Skeletal muscle satellite cell (primary cell): ENCODE data around the gene PEX14.

Experiments used
- H3K27me3 ChIP-seq: 2 replicates; pipeline ENCODE4 v1.7.0; 2013; ENCODE audit warnings: low read length; ENCODE audit not compliant: control insufficient read depth, insufficient read depth
- H3K36me3 ChIP-seq: 2 replicates; pipeline ENCODE4 v1.7.0; 2013; ENCODE audit warnings: mild to moderate bottlenecking, control low read depth, low read length; ENCODE audit not compliant: insufficient read depth
- H3K4me1 ChIP-seq: 2 replicates; pipeline ENCODE4 v1.7.0; 2013; ENCODE audit warnings: low read length; ENCODE audit not compliant: control insufficient read depth, insufficient read depth
- H3K4me2 ChIP-seq: 2 replicates; pipeline ENCODE4 v1.7.0; 2013; ENCODE audit warnings: mild to moderate bottlenecking, low read length
- H3K4me3 ChIP-seq: 2 replicates; pipeline ENCODE4 v1.7.0; 2013; ENCODE audit warnings: low read length
- H3K9ac ChIP-seq: 2 replicates; pipeline ENCODE4 v1.7.0; 2013; ENCODE audit warnings: mild to moderate bottlenecking, low read depth, low read length, moderate library complexity
- H3K9me3 ChIP-seq: replicated peaks from 2 replicates; pipeline ENCODE4 v1.7.0; 2013; ENCODE audit warnings: mild to moderate bottlenecking, control low read depth, low read length

Gene PEX14

DNA sequence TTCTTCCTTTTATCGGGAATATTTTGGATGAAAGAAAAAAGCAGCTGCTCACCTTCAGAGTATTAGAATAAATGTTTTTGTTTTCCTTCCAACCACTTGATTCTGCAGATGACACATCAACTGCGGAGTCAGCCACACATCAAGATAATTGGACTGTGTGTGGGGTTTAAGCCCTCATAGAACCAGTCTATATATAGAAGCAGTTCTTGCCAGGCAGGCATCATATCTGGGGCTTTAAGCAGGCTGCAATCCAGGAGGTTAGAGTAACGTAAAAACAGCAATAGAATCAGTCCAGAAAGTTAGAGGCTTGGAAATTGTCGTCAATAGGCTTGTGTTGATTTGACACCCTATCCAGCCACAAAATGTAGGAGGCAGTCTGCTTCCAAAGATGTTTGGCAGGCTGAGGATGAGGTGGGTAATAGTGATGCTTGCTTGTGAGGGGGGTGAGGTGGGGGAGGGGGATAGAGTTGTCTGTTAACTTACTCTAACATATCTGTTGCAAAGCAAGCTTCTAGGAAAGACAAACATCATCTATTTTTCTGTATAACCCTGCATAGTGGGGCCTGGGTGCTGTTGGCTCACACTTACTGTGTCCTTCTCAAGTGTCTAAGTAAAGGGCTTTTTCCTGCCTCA is 64.8 kb downstream of the PEX14 start:
- H3K9ac ChIP-seq, result no peak overlapping the region
- peaks cover 13% of the 10 kb centered on the region for H3K36me3 ChIP-seq
- H3K27me3 ChIP-seq, result no peaks in the 10 kb centered on the region
- H3K4me1 ChIP-seq, result peaks cover 6% of the 10 kb centered on the region
- H3K4me3 ChIP-seq, result no peak overlapping the region
- H3K9me3 ChIP-seq, result no peaks in the 10 kb centered on the region
- H3K4me2 ChIP-seq, result no peak overlapping the region

DNA sequence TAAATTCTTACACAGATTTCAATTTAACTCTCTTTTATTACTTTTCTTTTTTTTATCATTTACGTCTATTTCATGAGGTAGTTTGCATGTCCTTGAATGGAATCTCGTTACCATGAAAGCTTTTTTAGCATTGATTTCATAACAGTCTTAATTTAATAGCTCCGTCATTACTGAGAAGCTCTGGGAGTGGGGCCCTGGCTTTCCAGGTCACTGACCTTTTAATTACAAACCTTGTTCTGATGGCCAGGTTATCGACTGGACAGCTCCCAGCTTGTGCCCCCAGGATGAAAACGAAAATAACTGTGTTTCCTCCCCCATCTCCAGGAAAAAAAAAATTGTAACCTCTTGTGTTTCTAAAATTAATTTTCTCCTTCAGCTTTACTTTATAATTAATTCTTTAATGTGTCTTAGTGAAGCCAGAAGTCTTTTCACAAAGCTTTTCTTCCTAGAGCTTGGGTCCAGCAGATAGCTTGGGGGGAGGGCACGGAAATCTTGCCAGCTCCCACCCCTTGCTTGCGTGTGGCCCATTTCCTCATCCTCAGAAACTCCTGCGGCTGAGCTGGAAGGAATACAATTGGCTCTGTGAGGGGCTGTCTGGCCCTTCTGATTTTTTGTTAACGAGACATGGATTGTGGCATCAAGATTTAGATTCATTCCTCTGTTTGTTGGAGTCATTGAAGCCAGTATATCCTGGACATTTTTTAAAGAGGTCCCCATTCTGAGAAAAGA is 65.7 kb downstream of the PEX14 start:
- Histone ChIP-seq H3K4me1 (peaks cover 6% of the 10 kb centered on the region), H3K27me3 (no peaks in the 10 kb centered on the region), H3K4me2 (no peak overlapping the region), H3K36me3 (peaks cover 13% of the 10 kb centered on the region), H3K9ac (no peak overlapping the region), H3K4me3 (no peak overlapping the region), H3K9me3 (no peaks in the 10 kb centered on the region)

DNA sequence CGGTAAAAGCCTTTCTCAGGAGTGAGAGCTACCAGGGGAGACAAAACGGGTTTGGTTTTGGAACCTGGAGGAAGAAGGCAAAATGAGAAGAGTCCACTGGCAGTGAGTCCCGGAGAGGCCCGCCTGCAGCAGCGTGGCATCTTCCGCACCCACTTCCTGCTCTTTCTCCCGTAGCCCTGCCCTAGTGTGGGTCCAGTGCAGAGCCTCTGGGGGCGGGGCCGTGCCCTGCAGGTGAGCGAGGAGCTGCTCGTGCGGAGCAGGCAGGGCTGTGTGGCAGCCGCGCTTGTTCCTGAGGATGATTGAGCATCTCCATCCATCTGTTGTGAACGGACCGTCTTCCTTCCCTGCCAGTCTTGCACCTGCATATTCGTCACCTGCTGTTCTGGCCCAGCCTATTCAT is 66.5 kb downstream of the PEX14 start:
- no peak overlapping the region for H3K4me2 ChIP-seq
- no peak overlapping the region for H3K9ac ChIP-seq
- H3K4me3 ChIP-seq, result no peak overlapping the region
- no peaks in the 10 kb centered on the region for H3K9me3 ChIP-seq
- no peaks in the 10 kb centered on the region for H3K27me3 ChIP-seq
- H3K36me3 ChIP-seq, result peaks cover 13% of the 10 kb centered on the region
- peaks cover 6% of the 10 kb centered on the region for H3K4me1 ChIP-seq

DNA sequence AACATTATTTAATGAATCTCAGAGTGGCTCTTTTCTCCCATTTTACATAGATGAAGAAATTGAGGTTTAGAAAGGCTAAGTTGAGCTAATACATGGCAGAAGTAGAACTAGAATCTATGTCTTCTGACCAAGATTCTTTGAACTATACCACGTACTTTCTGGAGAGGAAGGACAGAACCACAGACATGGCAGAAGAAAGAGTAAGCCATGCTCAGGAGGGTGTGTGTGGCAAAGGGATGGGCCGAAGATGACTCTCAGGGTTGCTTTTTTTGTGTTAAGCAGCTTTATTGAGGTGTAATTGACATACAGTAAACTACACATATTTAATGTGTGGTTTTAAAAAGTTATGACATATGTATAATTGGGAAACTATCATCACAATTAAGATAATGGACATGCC is 69.5 kb downstream of the PEX14 start:
- Histone ChIP-seq H3K4me3 (no peak overlapping the region), H3K36me3 (peaks cover 7% of the 10 kb centered on the region)

DNA sequence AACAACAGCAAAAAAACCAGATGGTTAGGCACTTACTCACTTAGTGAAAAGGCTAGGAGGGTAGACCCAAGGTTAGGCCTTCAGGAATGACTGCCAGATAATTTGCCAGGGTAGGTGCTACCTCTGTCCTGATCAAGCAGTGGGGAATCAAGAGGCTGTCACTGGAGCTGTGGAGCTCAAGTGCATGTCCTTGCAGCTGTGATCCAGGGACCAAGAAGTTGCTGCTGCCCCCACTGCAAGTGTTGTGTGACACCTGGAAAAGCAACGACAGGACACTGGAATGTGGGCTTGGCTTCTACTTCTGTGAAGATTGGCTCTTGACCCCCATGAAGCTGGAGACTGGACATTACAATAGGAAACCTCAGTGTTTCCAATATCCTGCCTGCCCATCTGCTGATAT is 72.1 kb downstream of the PEX14 start:
- no peak overlapping the region for H3K9ac ChIP-seq
- no peaks in the 10 kb centered on the region for H3K4me1 ChIP-seq
- H3K4me2 ChIP-seq, result no peak overlapping the region
- H3K9me3 ChIP-seq, result no peaks in the 10 kb centered on the region
- no peaks in the 10 kb centered on the region for H3K27me3 ChIP-seq
- H3K36me3 ChIP-seq, result peaks cover 4% of the 10 kb centered on the region
- no peak overlapping the region for H3K4me3 ChIP-seq

More for the DNA sequence above, 69.5 kb downstream of the PEX14 start:
- no peak overlapping the region for H3K9ac ChIP-seq
- H3K4me1 ChIP-seq, result peaks cover 6% of the 10 kb centered on the region
- no peak overlapping the region for H3K4me2 ChIP-seq
- H3K9me3 ChIP-seq, result no peaks in the 10 kb centered on the region
- no peaks in the 10 kb centered on the region for H3K27me3 ChIP-seq

DNA sequence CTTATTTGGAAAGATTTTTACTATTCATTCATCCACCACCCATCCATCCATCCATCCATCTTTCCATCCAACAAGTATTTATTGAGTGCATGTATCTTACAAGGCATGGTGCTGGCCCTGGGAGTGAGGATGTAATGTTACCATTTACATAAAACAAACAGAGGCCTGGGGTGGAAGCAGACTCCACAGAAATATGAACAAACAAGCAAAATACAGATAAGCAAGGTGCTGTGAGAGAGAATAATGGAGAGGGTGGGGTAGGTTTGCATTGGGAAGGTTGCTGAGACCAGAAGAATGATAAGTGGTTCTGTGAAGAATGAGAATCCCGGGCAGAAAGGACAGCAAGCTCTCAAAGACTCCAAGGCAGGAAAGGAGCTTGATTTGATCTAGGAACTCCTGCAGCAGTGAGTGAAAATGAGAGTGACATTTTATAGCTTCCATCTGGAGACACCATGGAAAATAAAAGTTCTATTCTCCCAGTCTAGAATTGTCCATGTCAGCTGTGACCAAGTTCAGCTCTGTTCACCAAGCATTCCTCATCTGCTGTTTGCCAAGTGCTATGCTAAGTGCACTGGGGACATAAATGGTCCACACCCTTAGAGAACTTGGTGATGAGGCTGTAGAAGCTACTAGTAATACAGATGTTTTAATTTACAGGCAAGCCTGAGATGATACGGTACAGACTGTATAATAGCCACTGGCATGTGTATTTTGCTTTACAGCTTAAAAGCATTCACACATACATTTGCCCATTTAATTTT is 75.3 kb downstream of the PEX14 start:
- H3K9ac ChIP-seq, result no peak overlapping the region

DNA sequence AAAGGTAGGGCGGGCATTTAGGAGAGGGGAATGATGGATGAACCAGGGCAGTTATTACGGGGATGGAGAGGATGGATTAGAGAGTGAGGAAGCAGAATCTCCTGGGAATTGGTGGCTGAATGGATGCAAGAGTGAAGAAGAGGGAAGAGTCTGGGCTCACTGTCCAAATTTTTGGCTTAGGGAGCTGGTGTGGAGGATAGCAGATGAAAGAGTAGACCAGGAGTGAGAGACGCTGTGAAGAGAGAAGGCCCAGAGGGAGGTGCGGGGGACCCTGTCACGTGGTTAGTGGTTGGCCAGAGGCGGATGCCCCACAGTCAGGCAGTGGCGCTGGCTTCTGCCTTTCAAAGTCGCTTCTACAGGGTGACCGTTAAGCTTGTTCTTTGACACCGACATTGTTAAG is 78.4 kb downstream of the PEX14 start:
- Histone ChIP-seq H3K27me3 (no peaks in the 10 kb centered on the region), H3K9me3 (no peaks in the 10 kb centered on the region), H3K4me2 (no peak overlapping the region), H3K9ac (no peak overlapping the region), H3K4me1 (peaks cover 12% of the 10 kb centered on the region), H3K36me3 (no peaks in the 10 kb centered on the region), H3K4me3 (no peak overlapping the region)

More for the DNA sequence above, 75.3 kb downstream of the PEX14 start:
- Histone ChIP-seq H3K4me2 (no peak overlapping the region), H3K27me3 (no peaks in the 10 kb centered on the region), H3K4me3 (no peak overlapping the region), H3K36me3 (no peaks in the 10 kb centered on the region), H3K9me3 (no peaks in the 10 kb centered on the region), H3K4me1 (no peaks in the 10 kb centered on the region)

DNA sequence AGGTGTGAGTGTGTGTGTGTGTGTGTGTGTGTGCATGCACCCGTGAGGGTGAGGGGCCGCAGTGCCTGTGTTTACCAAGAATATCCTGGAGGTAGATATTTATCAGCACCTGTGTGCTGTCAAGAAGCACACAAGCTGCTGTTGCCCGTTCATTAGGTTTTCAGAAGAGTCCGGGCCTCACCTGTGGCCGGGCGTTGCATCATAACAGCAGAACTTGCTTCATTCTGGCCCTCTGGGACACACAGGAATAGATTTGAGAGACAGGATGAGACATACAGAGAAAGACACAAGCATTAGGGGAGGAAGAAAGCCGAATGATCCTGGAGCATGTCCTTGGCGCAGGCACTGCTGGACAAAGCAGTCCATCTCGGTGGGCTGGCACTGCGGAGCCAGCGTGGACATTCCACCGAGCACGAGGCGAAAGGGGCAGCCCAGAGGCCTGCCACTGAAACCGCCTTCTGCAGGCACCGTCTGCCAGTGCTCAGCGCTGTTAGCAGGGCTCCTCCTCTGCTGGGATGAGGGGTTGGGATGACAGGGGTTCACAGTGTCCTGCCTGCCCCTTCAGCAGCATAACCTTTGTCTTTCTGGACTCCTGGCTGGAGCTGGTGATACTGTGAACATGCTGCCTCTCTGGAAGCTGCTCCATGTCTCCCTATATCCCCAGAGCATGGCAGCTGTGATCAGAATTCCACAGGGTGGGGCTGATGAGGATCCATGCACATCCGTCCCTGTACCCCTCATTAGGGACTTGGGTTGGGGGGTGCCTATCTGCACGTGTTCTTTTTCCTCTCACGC is 81.1 kb downstream of the PEX14 start:
- Histone ChIP-seq H3K36me3 (no peaks in the 10 kb centered on the region), H3K27me3 (no peaks in the 10 kb centered on the region), H3K9me3 (no peaks in the 10 kb centered on the region), H3K4me1 (peaks cover 12% of the 10 kb centered on the region), H3K4me3 (no peak overlapping the region), H3K4me2 (peak overlapping the region; percentile 37), H3K9ac (no peak overlapping the region)

DNA sequence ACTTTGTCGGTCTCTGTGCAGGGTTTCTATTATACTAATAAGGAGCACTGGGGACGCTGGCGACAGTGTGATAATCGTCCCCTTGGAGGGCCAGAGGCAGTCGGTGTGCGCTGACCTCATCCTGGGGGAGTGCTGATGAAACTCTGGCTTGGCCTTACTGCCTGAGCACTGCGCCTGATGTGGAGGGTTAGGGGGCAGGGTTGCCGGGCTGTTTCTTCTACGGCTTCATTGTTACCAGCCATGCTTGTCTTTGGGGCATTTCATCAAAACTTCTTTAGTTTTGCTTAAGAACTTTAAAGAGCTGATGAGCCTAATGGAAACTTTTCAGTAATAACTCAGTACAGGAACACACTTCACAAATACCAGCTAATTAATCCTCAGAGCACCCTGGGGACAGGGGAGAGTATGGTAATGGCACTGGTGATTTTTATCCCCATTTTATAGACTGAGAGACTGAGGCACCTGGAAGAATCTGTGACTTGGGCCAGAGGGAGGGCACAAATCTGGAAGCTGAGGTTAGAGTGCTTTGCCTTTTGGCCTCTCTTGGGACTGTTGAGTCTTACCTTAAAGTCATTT is 81.8 kb downstream of the PEX14 start:
- peaks cover 17% of the 10 kb centered on the region for H3K4me1 ChIP-seq

DNA sequence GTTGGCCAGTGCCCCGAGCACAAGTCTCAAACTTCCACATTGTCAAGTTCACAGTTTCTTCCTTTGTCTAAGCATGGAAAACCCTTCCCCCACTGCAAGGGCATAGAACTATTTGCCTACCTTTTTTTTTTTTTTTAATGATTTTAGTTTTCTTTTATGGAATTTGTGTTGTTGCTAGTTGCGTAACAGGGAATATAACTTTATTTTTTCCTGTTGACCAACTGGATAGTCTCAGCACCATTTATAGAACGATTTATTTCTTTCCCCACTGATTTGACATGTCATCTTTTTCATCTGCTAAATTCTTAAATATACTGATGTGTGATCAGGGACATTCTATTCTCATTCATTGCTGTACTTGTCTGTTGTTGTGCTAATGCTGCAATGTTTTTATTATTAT is 83.0 kb downstream of the PEX14 start:
- H3K27me3 ChIP-seq, result no peaks in the 10 kb centered on the region
- H3K4me3 ChIP-seq, result no peak overlapping the region
- no peak overlapping the region for H3K4me2 ChIP-seq
- H3K9ac ChIP-seq, result no peak overlapping the region
- H3K4me1 ChIP-seq, result peaks cover 17% of the 10 kb centered on the region
- no peaks in the 10 kb centered on the region for H3K9me3 ChIP-seq
- no peaks in the 10 kb centered on the region for H3K36me3 ChIP-seq

More for the DNA sequence above, 81.8 kb downstream of the PEX14 start:
- no peak overlapping the region for H3K9ac ChIP-seq
- no peaks in the 10 kb centered on the region for H3K27me3 ChIP-seq
- H3K36me3 ChIP-seq, result no peaks in the 10 kb centered on the region
- no peaks in the 10 kb centered on the region for H3K9me3 ChIP-seq
- peak overlapping the region; percentile 37 for H3K4me2 ChIP-seq
- H3K4me3 ChIP-seq, result no peak overlapping the region

DNA sequence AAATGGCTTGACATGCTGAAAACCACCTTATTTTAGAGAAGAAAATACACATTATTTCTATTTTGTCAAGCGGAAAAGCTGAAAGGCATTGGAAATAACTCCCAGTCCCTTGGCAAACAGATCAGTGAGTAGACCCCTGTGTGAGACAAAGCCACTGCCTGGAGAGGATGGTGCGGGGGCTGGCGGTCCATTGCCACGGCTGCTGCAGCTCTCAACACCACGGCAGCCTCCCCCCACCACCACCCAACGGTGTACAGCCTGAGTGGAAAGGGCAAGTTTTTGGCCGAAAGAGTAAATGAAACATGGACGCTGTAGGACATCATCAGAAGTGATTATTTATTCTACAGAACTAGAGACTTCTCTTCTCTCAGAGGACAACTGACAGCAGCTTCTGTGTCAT is 84.6 kb downstream of the PEX14 start:
- no peak overlapping the region for H3K4me3 ChIP-seq
- H3K9ac ChIP-seq, result no peak overlapping the region
- no peaks in the 10 kb centered on the region for H3K27me3 ChIP-seq
- no peaks in the 10 kb centered on the region for H3K36me3 ChIP-seq
- peaks cover 17% of the 10 kb centered on the region for H3K4me1 ChIP-seq
- H3K4me2 ChIP-seq, result no peak overlapping the region
- H3K9me3 ChIP-seq, result peaks cover 4% of the 10 kb centered on the region
